Pulmonary artery endothelial cell (primary cell): ENCODE data around the gene PLP2. TPM values are rescaled to one million over a fixed set of nuclear protein-coding genes. Genes with fewer than 3 reads are reported as not detected.
"Not testable (repeated sequence)": the region's sequence is repeated elsewhere in the genome, so short reads cannot be mapped to it uniquely, and the experiment has no call there.

ENCODE experiments used
- DNase-seq: peaks from one replicate; pipeline ENCODE4 v3.0.0-alpha.2; 2011; ENCODE audit warnings: low read depth, low spot score
- total RNA-seq: library from RNA; depleted of rRNA; stranded (reverse); fragments of >200 nt; gene quantifications from 2 replicates; pipeline ENCODE4 v1.2.3, GENCODE V29; 2014

Gene PLP2, protein sequence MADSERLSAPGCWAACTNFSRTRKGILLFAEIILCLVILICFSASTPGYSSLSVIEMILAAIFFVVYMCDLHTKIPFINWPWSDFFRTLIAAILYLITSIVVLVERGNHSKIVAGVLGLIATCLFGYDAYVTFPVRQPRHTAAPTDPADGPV
- 20.7 and 22.4 TPM in 2 replicates for total RNA-seq

DNA sequence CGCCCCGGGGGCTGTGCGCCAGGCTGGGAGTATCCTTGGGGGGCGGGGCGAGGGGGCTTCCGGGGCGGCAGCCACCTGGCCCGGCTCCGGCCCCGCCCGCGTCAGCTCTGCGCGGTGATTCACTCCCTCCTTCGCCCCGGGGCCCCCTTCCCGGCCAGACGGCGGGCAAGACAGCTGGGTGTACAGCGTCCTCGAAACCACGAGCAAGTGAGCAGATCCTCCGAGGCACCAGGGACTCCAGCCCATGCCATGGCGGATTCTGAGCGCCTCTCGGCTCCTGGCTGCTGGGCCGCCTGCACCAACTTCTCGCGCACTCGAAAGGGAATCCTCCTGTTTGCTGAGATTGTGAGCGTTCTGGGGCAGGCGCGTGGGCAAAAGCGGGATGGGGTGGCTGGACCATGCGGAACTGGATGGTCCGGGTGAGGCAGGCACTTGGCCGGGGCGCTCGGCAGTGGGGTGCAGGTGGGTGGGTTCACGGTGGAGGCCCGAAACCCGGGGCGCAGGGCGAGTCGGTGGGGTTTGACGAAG lies at the start of gene PLP2:
Gene PLP2, plus strand, starts transcription at position 147 of the 528 bp plus-strand sequence. Its CDS starts 103 bp downstream, at position 250.
- DNase-seq = no peak

DNA sequence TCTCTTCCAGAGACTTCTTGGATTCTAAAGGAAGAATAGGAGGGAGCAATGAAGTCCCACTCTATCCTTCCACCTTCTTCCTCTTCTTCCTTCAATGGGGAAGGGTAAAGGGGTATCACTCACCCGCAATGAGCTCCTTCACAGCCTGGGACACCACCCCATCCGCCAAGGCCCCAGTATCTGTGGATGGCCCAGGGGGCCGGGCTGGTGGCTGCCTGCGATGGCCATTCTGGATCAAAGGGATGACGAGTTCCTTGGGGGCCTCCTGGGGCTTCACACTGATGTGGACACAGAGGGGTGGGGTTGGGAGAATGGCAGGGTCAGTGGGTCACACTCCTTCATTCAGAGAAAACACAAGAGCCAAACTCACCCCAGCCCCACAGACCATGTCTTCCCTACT lies 49.2 kb upstream of the PLP2 start:
- DNase-seq = no peak

DNA sequence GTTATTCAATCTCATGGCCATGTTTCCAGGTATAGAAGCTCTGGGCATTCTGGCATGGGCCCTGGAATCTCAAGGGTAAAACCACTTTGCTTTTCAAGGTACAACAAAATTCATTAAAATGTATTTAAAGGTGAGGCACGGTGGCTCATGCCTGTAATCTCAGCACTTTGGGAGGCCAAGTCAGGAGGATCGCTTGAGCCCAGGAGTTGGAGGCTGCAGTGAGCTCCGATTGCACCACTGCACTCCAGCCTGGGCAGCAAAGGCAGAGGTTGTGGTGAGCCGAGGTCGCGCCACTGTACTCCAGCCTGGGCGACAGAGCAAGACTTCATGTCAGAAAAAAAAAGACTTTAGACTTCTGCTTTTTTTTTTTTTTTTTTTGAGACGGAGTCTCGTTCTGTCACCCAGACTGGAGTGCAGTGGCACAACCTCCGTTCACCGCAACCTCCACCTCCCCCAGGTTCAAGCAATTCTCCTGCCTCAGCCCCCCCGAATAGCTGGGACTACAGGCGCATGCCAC lies 43.9 kb upstream of the PLP2 start:
- not testable (repeated sequence) for DNase-seq

DNA sequence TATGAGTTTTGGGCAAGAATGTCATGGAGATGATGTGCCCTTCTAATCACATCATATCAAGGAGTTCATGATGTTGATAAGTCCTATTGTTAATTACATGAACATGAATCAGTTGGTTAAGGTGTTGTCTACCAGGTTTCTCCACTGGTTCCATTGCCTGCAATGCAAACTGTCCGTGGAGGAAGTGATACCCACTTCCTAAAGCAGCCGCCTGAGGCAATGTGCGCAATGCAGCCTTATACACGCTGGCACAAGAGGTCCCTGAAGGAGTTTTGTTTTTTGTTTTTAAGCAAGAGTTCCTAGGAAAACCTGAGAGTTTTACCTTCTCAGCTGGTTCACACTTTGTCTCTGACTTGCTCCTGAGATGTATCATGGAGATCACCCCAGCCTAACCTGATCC lies 42.3 kb upstream of the PLP2 start:
- no peak for DNase-seq

DNA sequence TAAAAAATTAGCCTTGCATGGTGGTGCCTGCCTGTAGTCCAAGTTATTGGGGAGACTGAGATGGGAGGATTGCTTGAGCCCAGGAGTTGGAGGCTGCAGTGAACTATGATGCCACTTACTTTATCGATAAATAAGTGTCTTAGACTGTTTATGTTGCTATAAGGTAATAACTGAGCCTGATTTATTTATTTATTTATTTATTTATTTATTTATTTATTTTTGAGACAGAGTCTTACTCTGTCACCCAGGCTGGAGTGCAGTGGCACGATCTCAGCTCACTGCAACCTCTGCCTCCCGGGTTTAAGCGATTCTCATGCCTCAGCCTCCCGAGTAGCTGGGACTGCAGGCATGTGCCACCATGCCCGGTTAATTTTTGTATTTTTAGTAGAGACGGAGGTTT lies 39.4 kb upstream of the PLP2 start:
- not testable (repeated sequence) for DNase-seq

DNA sequence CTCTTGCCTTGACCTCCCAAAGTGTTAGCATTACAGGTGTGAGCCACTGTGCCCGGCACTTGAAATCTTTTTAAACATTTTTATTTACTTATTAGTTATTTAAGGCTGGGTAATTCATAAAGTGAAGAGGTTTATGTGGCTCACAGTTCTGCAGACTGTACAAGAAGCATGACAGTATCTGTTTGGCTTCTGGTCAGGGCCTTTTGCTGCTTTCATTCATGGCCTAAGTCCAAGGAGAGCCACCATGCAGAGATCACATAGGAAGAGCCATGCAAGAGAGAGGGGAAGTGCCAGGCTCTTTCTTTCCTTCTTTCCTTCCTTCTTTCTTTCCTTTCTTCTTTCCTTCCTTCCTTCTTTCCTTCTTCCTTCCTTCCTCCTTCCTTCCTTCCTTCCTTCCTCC lies 37.9 kb upstream of the PLP2 start:
- DNase-seq = no peak

DNA sequence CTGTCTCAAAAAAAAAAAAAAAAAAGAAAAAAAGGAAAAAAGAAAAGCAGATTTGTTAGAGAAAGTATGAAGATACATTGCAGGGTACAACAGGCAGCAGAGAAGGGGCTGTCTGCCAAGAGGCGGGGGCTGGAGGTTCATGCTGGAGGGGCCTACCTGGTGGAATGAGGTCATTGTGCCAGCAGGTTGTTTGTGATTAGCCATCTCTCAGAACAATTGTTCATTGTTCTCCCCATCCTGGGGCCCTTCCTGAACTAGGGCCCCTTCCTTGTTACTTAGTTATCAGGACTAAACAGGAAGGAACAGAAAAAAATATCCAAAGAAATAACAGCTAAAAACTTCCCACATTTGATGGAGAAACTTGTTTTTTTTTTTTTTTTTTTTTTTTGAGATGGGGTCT lies 34.2 kb upstream of the PLP2 start:
- peak; percentile 55 for DNase-seq

DNA sequence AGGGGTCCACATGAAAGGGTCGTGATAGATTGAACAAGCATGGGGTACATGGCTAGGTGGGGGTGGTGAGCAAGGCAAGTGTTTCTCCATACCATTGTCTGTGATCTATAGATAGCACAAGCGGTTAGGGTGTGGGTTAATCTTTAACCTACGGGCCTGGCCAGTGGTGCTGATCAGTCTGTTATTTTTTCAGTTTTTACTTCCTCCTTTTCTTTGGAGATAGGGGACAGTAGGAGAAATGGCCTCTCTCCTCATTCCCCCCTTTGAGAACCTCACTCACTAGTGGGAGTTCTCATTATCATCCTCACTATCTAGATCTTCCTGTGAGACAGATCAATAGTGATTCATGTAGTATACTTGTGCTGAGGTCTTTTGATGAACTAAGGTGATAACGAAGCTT lies 32.0 kb upstream of the PLP2 start:
- no peak for DNase-seq

DNA sequence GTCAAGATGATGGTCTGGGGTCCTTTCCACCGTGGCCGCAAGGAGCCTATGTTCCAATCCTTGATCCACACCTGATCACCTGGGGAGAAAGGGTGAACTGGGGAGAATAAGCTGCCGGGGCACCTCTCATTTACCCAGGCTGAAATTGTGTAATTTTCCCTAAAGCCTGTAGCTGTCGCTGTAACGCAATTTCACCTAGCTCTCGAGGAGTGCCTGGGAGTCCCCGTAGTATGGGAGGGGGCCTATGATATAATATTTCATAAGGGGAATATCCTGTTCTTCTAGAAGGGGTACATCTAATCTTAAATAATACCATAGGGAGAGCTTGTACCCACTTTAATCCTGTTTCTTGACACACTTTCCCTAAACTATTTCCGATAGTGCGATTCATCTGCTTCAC lies 29.4 kb upstream of the PLP2 start:
- DNase-seq = not testable (repeated sequence)

DNA sequence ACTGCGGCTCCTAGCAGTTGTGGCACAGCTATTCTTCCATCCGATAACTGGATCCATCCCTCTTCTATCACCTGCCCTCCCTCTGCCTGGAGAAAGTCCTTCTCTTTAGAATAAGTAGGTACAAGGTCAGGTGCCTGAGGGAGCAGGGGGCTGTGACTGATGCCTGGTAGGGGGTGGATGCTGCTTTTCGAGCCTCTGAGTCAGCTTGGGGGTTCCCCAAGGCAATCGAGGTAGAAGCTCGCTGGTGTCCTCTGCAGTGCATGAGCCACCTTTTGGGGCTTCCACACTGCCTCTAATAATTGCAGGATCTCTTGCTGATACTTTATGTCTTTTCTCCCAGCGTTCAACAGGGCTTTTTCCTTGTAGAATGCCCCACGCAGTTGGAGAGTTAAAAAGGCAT lies 28.5 kb upstream of the PLP2 start:
- DNase-seq = not testable (repeated sequence)

DNA sequence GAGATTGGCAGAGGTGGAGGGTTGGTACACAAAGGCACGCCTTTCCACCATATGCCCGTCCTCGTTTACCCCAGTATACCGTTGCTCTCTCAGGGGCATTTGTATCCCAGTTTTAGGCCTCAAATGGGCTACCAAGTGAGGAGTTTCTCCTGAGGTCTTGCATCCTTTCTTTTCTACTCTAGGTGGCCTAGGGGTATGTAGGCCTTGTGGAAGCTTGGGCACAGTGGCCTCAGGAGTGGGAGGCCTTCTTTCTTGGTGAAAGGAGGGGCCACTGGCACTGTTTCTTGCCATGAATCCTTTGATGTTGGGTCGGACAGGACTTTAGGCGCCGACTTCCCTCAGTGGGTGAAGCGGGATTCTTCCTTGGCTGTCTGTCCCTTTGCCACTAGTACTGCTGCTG lies 24.4 kb upstream of the PLP2 start:
- no peak for DNase-seq

DNA sequence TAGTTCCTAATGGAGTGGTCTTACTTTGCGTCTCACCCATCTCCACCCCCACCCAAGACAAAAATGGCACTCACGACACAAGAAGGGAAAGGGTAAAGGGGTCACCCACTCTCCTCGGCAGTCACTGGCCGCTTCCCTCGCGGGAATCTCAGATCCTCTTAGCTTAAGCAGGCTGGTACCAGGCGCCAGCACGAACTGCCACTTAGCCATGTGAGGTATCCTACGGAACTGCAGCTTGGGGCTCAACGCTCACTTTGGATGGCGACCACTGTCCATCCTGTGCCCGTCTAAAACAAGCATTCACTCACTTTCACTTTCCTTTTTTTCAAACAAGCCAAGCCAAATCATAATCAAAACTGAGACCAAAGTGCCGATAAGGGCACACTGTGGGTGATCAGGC lies 23.8 kb upstream of the PLP2 start:
- DNase-seq = no peak

DNA sequence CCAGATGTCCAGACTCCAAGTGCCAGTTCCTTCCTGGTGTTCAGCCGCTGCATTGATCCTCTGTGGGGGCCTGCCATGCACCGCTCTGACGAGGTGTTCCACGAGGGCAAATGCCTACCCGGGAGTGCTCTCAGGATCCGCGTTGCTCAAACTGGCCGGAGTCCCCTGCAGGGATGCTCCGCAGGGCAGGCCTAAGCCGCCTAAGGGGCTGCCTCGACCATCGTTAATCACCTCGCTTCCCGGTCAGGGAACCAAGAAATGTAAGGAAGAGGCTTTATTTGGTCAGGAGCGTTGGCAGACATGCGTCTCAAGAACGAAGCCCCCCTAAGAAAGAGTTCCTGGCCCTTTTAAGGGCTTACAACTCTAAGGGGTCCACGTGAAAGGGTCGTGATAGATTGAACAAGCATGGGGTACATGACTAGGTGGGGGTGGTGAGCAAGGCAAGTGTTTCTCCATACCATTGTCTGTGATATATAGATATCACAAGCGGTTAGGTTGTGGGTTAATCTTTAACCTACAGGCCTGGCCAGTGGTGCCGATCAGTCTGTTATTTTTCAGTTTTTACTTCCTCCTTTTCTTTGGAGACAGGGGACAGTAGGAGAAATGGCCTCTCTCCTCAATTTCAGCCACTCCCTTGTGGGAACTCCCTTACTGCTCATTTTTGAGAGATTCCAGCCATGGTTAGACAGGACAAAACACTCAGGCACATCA lies 23.2 kb upstream of the PLP2 start:
- DNase-seq = not testable (repeated sequence)

DNA sequence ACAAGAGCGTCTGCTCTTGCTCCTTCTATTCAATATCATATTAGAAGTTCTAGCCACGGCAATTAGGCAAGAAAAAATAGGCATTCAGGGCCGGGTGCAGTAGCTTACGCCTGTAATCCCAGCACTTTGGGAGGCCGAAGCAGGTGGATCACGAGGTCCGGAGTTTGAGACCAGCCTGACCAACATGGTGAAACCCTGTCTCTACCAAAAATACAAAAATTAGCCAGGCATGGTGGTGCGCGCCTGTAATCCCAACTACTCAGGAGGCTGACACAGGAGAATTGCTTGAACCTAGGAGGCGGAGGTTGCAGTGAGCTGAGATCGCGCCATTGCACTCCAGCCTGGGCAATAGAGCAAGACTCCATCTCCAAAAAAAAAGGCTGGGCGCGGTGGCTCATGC lies 22.4 kb upstream of the PLP2 start:
- not testable (repeated sequence) for DNase-seq

DNA sequence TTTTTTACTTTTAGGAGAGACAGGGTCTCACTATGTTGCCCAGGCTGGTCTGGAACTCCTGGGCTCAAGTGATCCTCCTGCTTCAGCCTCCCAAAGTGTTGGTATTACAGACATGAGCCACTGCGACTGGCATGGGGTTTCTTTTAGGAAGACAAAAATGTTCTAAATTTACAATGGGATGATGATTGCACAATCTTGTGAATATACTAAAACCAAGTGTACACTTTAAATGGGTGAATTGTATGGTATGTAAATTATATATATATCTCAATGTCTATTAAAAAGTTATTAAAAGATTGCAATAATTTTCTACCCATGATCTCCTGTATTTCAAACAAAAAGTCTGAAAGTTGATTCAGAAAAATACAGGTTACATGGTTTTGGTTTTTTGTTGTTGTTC lies 18.2 kb upstream of the PLP2 start:
- no peak for DNase-seq

DNA sequence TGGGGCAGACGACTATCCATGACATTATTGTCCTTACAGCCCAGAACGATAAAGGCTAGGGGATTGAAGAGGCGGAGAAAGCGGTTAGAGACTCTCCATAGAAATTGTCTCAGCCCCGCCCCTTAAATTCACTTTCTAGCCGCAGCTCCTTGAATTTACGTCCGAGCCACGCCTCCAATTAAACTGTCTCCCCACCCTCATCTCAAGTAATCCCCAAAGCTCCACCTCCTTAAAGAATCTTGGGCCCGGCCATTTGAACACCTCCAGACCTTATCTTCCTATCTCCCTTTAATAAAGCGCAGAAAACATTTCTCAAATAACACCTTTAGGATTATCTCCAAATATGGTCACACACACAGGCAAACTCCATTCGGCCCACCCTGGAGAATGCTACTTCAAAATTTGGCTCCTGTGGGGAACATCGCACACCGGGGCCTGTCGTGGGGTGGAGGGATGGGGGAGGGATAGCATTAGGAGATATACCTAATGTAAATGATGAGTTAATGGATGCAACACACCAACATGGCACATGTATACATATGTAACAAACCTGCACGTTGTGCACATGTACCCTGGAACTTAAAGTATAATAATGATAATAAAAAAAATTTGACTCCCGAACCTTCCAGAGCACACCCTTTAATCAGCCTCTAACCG lies 16.3 kb upstream of the PLP2 start:
- DNase-seq = peak; percentile 24

DNA sequence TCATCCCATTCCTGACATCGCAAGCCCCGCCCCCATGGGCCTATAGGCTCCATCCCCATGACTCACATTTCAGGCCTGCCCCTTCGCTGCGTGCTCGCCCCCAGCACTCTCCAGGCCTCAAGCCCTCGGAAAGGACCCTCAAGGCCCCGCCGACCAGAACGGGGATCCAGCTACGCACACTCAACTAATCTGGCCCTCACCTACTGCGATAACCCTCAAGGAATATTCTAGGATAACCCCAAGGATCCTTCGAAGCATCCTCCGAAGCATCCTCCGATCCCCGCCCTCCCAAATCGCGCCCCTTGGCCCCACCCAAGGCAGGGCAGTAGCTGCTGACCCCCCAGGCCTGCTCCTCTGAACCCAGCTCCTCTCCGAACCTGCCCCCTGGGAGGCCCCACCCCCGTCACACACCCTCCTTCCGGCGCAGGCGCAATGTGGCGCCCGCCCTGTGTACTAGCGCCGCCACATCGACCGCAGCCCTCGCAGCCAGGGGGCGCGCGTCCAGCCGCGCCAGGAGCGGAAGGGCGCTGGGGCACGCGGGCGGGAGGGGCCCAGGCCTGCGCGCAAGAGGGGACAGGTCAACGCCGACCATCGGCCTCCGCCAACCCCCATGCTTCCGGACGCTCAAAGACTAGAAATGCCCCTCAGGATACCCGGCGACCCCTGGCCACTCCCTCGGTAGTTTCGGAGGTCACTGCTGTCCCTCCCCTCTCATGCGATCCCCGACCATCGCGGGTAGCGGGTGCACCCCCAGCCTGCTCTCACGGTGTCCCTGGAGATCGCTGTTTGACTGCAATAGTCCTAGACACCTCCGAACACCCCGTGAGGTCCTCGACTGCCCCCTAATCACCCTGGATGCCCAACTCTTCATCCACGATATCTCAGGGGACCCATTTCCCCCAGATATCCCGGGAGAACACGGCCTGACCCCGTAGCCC lies 15.5 kb upstream of the PLP2 start:
- DNase-seq = peak; percentile 51

DNA sequence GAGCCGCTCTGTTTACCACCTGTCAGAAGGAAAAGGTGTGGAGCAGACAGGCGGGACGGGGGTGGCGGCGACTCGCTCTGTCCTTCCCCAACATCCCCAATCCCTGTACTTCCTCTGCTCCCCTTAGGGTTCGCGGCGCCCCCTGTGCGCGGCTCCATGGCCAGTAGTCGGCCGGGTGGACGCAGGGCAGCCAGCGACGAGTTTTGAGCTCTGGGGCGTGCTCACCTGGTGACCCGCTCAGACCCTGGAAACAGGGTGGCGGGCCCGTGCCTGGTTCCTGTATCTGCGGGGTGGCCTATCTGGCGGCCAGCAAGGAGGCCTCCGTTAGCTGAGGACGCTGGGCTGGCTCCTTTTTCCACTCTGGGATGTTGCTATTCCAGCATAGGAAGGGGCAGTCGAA lies 14.5 kb upstream of the PLP2 start:
- no peak for DNase-seq

DNA sequence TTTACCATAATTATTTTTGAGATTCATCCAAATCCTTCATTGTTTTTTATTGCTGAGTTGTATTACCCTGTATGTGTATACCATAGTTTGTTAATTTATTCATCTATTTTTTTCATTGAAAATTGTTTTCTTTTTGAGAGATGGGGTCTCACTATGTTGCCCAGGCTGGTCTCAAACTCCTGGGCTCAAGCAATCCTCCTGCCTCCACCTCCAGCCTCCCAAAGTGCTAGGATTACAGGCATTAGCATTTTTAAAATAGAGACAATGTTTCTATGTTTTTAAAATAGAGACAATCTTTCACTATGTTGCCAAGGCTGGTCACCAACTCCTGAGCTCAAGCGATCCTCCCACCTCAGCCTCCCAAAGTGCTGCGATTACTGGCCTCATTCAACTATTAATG lies 10.8 kb upstream of the PLP2 start:
- DNase-seq = no peak

DNA sequence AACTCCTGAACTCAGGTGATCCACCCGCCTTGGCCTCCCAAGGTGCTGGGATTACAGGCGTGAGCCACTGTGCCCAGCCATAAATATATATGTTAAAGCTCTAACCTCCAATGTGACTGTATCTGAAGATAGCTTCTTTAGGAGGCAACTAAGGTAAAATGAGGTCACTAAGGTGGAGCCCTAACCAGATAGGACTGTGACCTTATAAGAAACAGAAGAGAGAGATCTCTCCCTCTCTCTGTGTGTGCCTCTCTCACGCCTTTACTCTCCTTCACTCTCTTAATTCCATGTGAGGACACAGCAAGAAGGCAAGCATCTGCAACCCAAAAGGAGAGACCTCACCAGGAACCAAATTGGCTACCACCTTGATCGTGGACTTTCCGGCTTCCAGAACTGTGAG lies 10.1 kb upstream of the PLP2 start:
- DNase-seq = no peak

DNA sequence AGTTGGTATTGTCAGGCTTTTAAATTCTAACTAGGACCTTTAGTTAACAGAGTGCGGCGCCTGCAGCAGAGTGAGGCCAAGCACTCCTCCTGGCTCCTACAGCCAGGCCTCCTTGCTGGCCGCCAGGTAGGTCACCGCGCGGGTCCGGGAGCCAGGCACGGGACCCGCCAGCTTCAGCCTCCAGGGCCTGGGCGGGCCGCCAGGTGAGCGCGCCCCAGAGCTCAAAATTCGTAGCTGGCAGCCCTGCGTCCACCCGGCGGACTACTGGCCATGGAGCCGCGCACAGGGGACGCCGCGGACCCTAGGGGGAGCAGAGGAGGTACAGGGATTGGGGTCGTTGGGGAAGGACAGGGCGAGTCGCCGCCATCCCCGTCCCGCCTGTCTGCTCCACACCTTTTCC lies 9.1 kb upstream of the PLP2 start, which contains the start of gene MAGIX:
Gene MAGIX, plus strand, starts transcription at position 139 of the 400 bp plus-strand sequence. Its CDS starts 132 bp downstream, at position 271.
- DNase-seq = no peak
